Prostate gland (tissue), 2 donors: ENCODE results near the gene PIK3R6.

ENCODE experiments used
- POLR2A ChIP-seq: fragments of 450-650 bp; IDR thresholded peaks from one replicate; pipeline ENCODE4 v1.6.1; 2016; ENCODE audit warnings: antibody characterized with exemption, mild to moderate bottlenecking
- TF ChIP-seq, protein P1 (sequence below), 4 experiments: fragments of 200-600 bp in 2 of 4; fragments of 450-650 bp in 2 of 4; sonication (generic) in 2 of 4; IDR thresholded peaks; 1 replicate in 3 of 4; 2 replicates in 1 of 4; pipeline ENCODE4 v1.5.1; 2016 to 2019; ENCODE audit warnings: antibody characterized with exemption in 4 of 4, mild to moderate bottlenecking in 2 of 4, moderate library complexity in 2 of 4

DNA sequence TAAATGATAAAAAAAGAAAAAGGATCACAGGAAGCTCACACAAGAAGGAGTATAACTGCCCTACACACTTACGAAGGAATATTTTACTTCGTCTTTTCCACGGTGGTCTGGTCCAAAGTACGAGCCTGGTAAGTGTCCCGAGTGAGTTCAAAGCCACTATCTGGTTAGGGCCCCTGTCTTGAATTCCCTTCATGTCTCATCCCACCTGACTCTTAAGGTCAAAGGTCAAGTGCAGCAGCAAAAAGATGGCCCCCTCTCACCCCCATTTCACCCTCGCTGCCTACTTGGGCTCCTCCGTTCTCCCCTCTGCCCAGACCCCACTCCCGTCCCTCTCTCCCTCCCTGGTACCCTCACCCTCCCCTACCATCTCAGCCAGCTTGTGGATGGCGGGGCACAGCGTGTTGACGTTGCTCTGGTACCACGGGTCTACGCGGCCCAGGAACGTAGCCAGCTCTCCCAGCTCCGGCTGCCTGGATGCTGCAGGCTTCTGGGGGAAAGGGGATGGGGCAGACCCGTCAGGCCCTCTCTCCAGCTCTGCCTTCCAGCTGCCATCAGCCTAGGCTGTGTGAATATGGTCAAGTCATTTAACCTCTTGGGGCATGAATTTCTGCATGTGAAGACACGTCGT, 40.6 kb downstream of the PIK3R6 start:
- TF ChIP-seq, protein P1, sequence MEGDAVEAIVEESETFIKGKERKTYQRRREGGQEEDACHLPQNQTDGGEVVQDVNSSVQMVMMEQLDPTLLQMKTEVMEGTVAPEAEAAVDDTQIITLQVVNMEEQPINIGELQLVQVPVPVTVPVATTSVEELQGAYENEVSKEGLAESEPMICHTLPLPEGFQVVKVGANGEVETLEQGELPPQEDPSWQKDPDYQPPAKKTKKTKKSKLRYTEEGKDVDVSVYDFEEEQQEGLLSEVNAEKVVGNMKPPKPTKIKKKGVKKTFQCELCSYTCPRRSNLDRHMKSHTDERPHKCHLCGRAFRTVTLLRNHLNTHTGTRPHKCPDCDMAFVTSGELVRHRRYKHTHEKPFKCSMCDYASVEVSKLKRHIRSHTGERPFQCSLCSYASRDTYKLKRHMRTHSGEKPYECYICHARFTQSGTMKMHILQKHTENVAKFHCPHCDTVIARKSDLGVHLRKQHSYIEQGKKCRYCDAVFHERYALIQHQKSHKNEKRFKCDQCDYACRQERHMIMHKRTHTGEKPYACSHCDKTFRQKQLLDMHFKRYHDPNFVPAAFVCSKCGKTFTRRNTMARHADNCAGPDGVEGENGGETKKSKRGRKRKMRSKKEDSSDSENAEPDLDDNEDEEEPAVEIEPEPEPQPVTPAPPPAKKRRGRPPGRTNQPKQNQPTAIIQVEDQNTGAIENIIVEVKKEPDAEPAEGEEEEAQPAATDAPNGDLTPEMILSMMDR (IDR thresholded peaks at IDR 0.05), result no peak
- no peak for TF ChIP-seq POLR2A
